ENCODE data around the gene PDX1.

Gene PDX1

GRCh38 chr13:27919934-27920676, at the start of gene PDX1:
Gene PDX1, plus strand, starts transcription at chr13:27920000. Its CDS starts 139 bp downstream, at chr13:27920139.
- H3K27me3 ChIP-seq (ENCODE audit: insufficient read depth, low read depth, severe bottlenecking), result peaks cover 100% of the 10 kb centered on the region
- no peak within 1 kb of the TSS for H3K27ac ChIP-seq
- H3K36me3 ChIP-seq, result no peaks in the 10 kb centered on the region
- TF ChIP-seq CTCF (IDR thresholded peaks at IDR 0.05; ENCODE audit: low read depth, low read length), result no peak
- peak; percentile 52 for DNase-seq
- peak within 1 kb of the TSS; percentile 42 for H3K4me3 ChIP-seq (ENCODE audit: low read depth, low read length)
- H3K9me3 ChIP-seq (ENCODE audit: severe bottlenecking), result peaks cover 78% of the 10 kb centered on the region

GRCh38 chr13:27878274-27878673, 41.5 kb upstream of the PDX1 start:
- Histone ChIP-seq H3K27me3 (ENCODE audit: insufficient read depth, low read depth, severe bottlenecking) (peaks cover 96% of the 10 kb centered on the region), H3K4me3 (ENCODE audit: low read depth, low read length) (no peak overlapping the region), H3K27ac (no peak overlapping the region), H3K36me3 (no peaks in the 10 kb centered on the region), H3K9me3 (ENCODE audit: severe bottlenecking) (peaks cover 9% of the 10 kb centered on the region)
- DNase-seq, result no peak
- no peak for TF ChIP-seq CTCF (IDR thresholded peaks at IDR 0.05; ENCODE audit: low read depth, low read length)

- Histone ChIP-seq H3K27me3 (ENCODE audit: insufficient read depth, low read depth, severe bottlenecking) (peaks cover 88% of the 10 kb centered on the region), H3K4me3 (ENCODE audit: low read depth, low read length) (no peak overlapping the region), H3K9me3 (ENCODE audit: severe bottlenecking) (peaks cover 6% of the 10 kb centered on the region), H3K27ac (no peak overlapping the region), H3K36me3 (no peaks in the 10 kb centered on the region)
- no peak for DNase-seq
- TF ChIP-seq CTCF (IDR thresholded peaks at IDR 0.05; ENCODE audit: low read depth, low read length), result no peak
Measured at GRCh38 chr13:27889471-27889870, 30.3 kb upstream of the PDX1 start.

GRCh38 chr13:27896726-27897125, 23.1 kb upstream of the PDX1 start:
- DNase-seq, result no peak
- Histone ChIP-seq H3K36me3 (no peaks in the 10 kb centered on the region), H3K27me3 (ENCODE audit: insufficient read depth, low read depth, severe bottlenecking) (peaks cover 90% of the 10 kb centered on the region), H3K4me3 (ENCODE audit: low read depth, low read length) (no peak overlapping the region), H3K9me3 (ENCODE audit: severe bottlenecking) (peaks cover 7% of the 10 kb centered on the region), H3K27ac (no peak overlapping the region)
- TF ChIP-seq CTCF (IDR thresholded peaks at IDR 0.05; ENCODE audit: low read depth, low read length), result no peak

GRCh38 chr13:27904719-27905118, 15.1 kb upstream of the PDX1 start:
- Histone ChIP-seq H3K9me3 (ENCODE audit: severe bottlenecking) (peaks cover 6% of the 10 kb centered on the region), H3K36me3 (no peaks in the 10 kb centered on the region), H3K27me3 (ENCODE audit: insufficient read depth, low read depth, severe bottlenecking) (peaks cover 99% of the 10 kb centered on the region), H3K27ac (no peak overlapping the region), H3K4me3 (ENCODE audit: low read depth, low read length) (no peak overlapping the region)
- TF ChIP-seq CTCF (IDR thresholded peaks at IDR 0.05; ENCODE audit: low read depth, low read length), result no peak
- no peak for DNase-seq

- peaks cover 99% of the 10 kb centered on the region for H3K27me3 ChIP-seq (ENCODE audit: insufficient read depth, low read depth, severe bottlenecking)
- no peak overlapping the region for H3K27ac ChIP-seq
- no peak for TF ChIP-seq CTCF (IDR thresholded peaks at IDR 0.05; ENCODE audit: low read depth, low read length)
- H3K36me3 ChIP-seq, result no peaks in the 10 kb centered on the region
- no peak overlapping the region for H3K4me3 ChIP-seq (ENCODE audit: low read depth, low read length)
- H3K9me3 ChIP-seq (ENCODE audit: severe bottlenecking), result peaks cover 6% of the 10 kb centered on the region
- DNase-seq, result no peak
Measured at GRCh38 chr13:27905650-27906049, 14.2 kb upstream of the PDX1 start.
